Ovary (tissue), 9 donors: ENCODE data around the gene SZRD1. TPM values are rescaled to one million over a fixed set of nuclear protein-coding genes. Genes with fewer than 3 reads are reported as not detected.

Experiments
- DNase-seq, 5 donors: peaks; one replicate each; pipeline ENCODE4 v3.0.0-alpha.2; 2019 to 2020
- H3K27ac ChIP-seq, 2 donors: fragments of 200-600 bp; one replicate each; pipeline versions ENCODE4 v1.5.1 to v1.8.0; 2019 to 2022
- H3K27me3 ChIP-seq: fragments of 200-600 bp; one replicate; pipeline ENCODE4 v1.8.0; 2022
- H3K36me3 ChIP-seq: fragments of 200-600 bp; sonication (generic); one replicate; pipeline ENCODE4 v1.5.1; 2019
- H3K4me1 ChIP-seq: one replicate; pipeline ENCODE4 v1.8.1; 2013; ENCODE audit warnings: mild to moderate bottlenecking, moderate library complexity; ENCODE audit not compliant: insufficient read depth
- H3K4me3 ChIP-seq: fragments of 200-600 bp; sonication (generic); one replicate; pipeline ENCODE4 v1.5.1; 2017
- H3K9me3 ChIP-seq, 2 donors: fragments of 200-600 bp in 1 of 2; sonication (generic) in 1 of 2; one replicate each; pipeline versions ENCODE4 v1.5.1 to v1.8.1; 2013 to 2019; ENCODE audit warnings: mild to moderate bottlenecking in 1 of 2, moderate library complexity in 1 of 2
- CTCF ChIP-seq, 3 donors: fragments of 450-650 bp in 2 of 3; fragments of 200-600 bp in 1 of 3; IDR thresholded peaks; one replicate each; pipeline versions ENCODE4 v1.5.1 to v1.8.0; 2016 to 2022; ENCODE audit warnings: antibody characterized with exemption in 3 of 3, mild to moderate bottlenecking in 1 of 3
- EP300 ChIP-seq: sonication (generic); formaldehyde crosslinking; IDR thresholded peaks from one replicate; pipeline ENCODE4 v1.6.1; 2017; ENCODE audit warnings: antibody characterized with exemption
- POLR2A ChIP-seq: fragments of 450-650 bp; IDR thresholded peaks from one replicate; pipeline ENCODE4 v1.6.1; 2017; ENCODE audit warnings: antibody characterized with exemption, mild to moderate bottlenecking, moderate library complexity
- WGBS, 3 donors: extraction: QIAGEN DNeasy Blood & Tissue Kit in 1 of 3; methylation state at CpG; one replicate each; pipeline versions ENCODE4 v1.1.5 to v1.1.7; 2013 to 2017; 5-methylcytosine and 5-hydroxymethylcytosine counted together
- intact Hi-C, 4 donors: fragments of 100-400 bp; cut with DNase I; formaldehyde crosslinking; loops; one replicate each; pipeline versions ENCODE4 v1.11.0 to v1.15.1; 2022 to 2023
- polyA plus RNA-seq, 2 donors: library from polyadenylated mRNA; stranded (reverse); fragments of 200-250 nt in 1 of 2; fragments of 350-450 nt in 1 of 2; fragmentation: Illumina TruSeq in 1 of 2; extraction: RNeasy Lipid Tissue Mini Kit (QIAGEN cat#74804) in 1 of 2; gene quantifications; one replicate each; pipeline ENCODE4 v1.2.3, GENCODE V29; 2013 to 2014
- total RNA-seq, 7 donors: library from RNA; depleted of rRNA in 2 of 7; stranded (reverse); fragments of >200 nt in 2 of 7; fragmentation: NEBNext Ultra II Directional in 3 of 7; extraction: Animal tissue kit (Norgen Biotek cat#: 25700) in 3 of 7; gene quantifications; one replicate each; pipeline versions ENCODE4 v1.1.0 to v1.2.4, GENCODE V29; 2016 to 2023
- donor health status: DM: no; HTN: no; CAD: no; lungs with moderate emphysema.
- donor health status: DM: no; HTN: no; CAD: no.
- donor health status: Bipolar disorder and iron deficiency.
- donor health status: DM: yes; HTN: yes; CAD: no.
- donor health status: DM: no; HTN: no; CAD: no.
- donor health status: DM: yes; HTN: yes; CAD: no.

SZRD1 gene
- total and polyA plus RNA-seq, 9 donors, result 45.3 to 152 (median 120) TPM

GRCh38 chr1:16383888-16384287 lies 16.8 kb downstream of the SZRD1 start:
- Histone ChIP-seq H3K4me3 (no peak overlapping the region), H3K4me1 (peaks cover 24% of the 10 kb centered on the region), H3K27me3 (no peaks in the 10 kb centered on the region), H3K36me3 (no peaks in the 10 kb centered on the region), H3K27ac (no peak overlapping the region), H3K9me3 (no peaks in the 10 kb centered on the region)
- DNase-seq, result no peak
- intact Hi-C loops, result no loop called here
- 88 to 89% (median 88%) methylated on average over 5 of the region's 5 CpGs for WGBS, 3 donors
- TF ChIP-seq POLR2A (no peak), EP300 (no peak), CTCF (IDR thresholded peaks at IDR 0.05) (no peak)

- Histone ChIP-seq H3K4me3 (no peak overlapping the region), H3K27ac (peak overlapping the region in 1 of 2 donors; percentile 34), H3K4me1 (peaks cover 24% of the 10 kb centered on the region), H3K9me3 (no peaks in the 10 kb centered on the region), H3K27me3 (no peaks in the 10 kb centered on the region), H3K36me3 (no peaks in the 10 kb centered on the region)
- intact Hi-C loops, result no loop called here
- DNase-seq, result no peak
- no peak for TF ChIP-seq CTCF (IDR thresholded peaks at IDR 0.05)
- no peak for TF ChIP-seq POLR2A
- TF ChIP-seq EP300, result no peak
- WGBS, 3 donors, result 90 to 93% (median 91%) methylated on average over 9 of the region's 9 CpGs
These were observed 18.8 kb downstream of the SZRD1 start for GRCh38 chr1:16385659-16386453.

GRCh38 chr1:16386454-16387113 lies 19.5 kb downstream of the SZRD1 start:
- WGBS, 3 donors, result 40 to 49% (median 46%) methylated on average over 5 of the region's 5 CpGs
- H3K9me3 ChIP-seq, result no peaks in the 10 kb centered on the region
- peak overlapping the region in 1 of 2 donors; percentile 34 for H3K27ac ChIP-seq
- intact Hi-C loops, result no loop called here
- H3K36me3 ChIP-seq, result no peaks in the 10 kb centered on the region
- no peak overlapping the region for H3K4me3 ChIP-seq
- no peaks in the 10 kb centered on the region for H3K27me3 ChIP-seq
- H3K4me1 ChIP-seq, result peaks cover 27% of the 10 kb centered on the region
- TF ChIP-seq CTCF (IDR thresholded peaks at IDR 0.05) (no peak), POLR2A (no peak), EP300 (no peak)
- no peak for DNase-seq

- WGBS, 3 donors, result 45 to 47% (median 47%) methylated on average over 14 of the region's 14 CpGs
- DNase-seq, result no peak
- Histone ChIP-seq H3K27ac (peak overlapping the region; percentile 3 to 34), H3K36me3 (no peaks in the 10 kb centered on the region), H3K9me3 (no peaks in the 10 kb centered on the region), H3K4me3 (peak overlapping the region; percentile 4), H3K4me1 (peaks cover 27% of the 10 kb centered on the region), H3K27me3 (no peaks in the 10 kb centered on the region)
- no peak for TF ChIP-seq POLR2A
- TF ChIP-seq EP300, result no peak
- TF ChIP-seq CTCF (IDR thresholded peaks at IDR 0.05), result no peak
- intact Hi-C loops, result no loop called here
These were observed 20.5 kb downstream of the SZRD1 start for GRCh38 chr1:16387201-16388188.
